Measurements from ENCODE around the gene ANO4. TPM values are rescaled to one million over a fixed set of nuclear protein-coding genes. Genes with fewer than 3 reads are reported as not detected.

ANO4 gene
- total RNA-seq, 1 experiment from 2014 or later: 5.7 TPM

DNA sequence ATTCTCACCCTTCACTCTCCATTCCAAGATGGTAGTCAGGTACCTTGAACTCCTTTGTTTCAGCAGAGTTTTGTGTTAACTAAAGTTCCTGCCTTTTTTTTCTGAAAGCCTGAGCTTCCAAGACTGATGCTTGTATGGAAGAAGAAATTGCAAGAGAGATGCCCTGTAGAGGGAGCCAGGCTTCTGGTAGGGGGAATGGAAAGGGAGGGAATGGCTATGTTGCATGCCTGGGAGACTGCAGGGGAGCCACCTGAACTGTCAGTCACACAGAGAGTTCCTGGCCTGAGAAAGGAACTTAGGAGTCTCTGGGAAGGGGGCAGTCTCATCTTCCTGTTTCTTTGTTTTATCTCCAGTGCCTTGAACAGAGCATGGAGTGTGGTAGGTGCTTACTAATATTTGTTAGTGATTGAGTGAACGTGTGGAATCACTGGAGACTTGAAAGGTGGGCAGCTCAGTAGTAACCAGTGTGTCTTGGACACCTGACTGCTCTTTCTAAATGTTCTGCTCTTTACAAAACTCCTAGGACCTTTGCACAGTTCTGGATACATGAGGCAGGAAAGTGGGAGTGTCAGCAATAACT is 132.2 kb downstream of the ANO4 start:
- Mint-ChIP-seq H3K36me3 (ENCODE audit: insufficient read depth in 1 of 3, low read depth in 3 of 3) (no peaks in the 10 kb centered on the region; a peak in 1 of 7 replicates), H3K27ac (peak overlapping the region in 2 of 3 experiments; percentile 38 to 85; a peak in 5 of 7 replicates), H3K4me1 (peaks cover 17 to 19% of the 10 kb centered on the region in 2 experiments), H3K4me3 (no peak overlapping the region), H3K9me3 (0 out of 5 replicates have a peak, but pooled peaks cover 0 to 2% of the 10 kb centered on the region in 2 experiments), H3K27me3 (ENCODE audit: low read depth) (no peaks in the 10 kb centered on the region)
- Histone ChIP-seq H3K9ac (ENCODE audit: extremely low read depth, insufficient read length, low read length) (no peak overlapping the region), H3K79me1 (ENCODE audit: insufficient read depth, low read depth, low read length, poor library complexity, severe bottlenecking) (no peaks in the 10 kb centered on the region), H3K9me3 (ENCODE audit: control insufficient read depth, low read depth, low read length) (no peaks in the 10 kb centered on the region), H2BK12ac (ENCODE audit: insufficient read length, low read depth, low read length) (no peak overlapping the region), H3K27ac (ENCODE audit: insufficient read length, low read depth, low read length) (no peak overlapping the region), H3T11ph (ENCODE audit: low read length) (no peak overlapping the region), H2AK5ac (ENCODE audit: insufficient read length, low read length) (no peak overlapping the region), H3K4me1 (ENCODE audit: insufficient read depth, low read length) (peaks cover 6% of the 10 kb centered on the region; the same call in 1 of the 2 replicates), H3K14ac (ENCODE audit: insufficient read depth, low read length) (no peak overlapping the region), H4K91ac (ENCODE audit: insufficient read length, low read depth, low read length) (no peak overlapping the region), H2BK15ac (ENCODE audit: low read depth, low read length) (no peak overlapping the region), H2BK20ac (ENCODE audit: low read depth, low read length, poor library complexity, severe bottlenecking) (no peak overlapping the region), H3K79me2 (ENCODE audit: insufficient read depth, low read length) (no peaks in the 10 kb centered on the region), H4K8ac (replicated peaks; ENCODE audit: insufficient read length, low read depth, low read length) (no peak overlapping the region), H3K23ac (ENCODE audit: insufficient read length, low read depth, low read length) (no peak overlapping the region), H4K20me1 (ENCODE audit: control insufficient read depth, insufficient read depth, insufficient read length) (no peaks in the 10 kb centered on the region), H2BK5ac (ENCODE audit: insufficient read length, low read length) (no peak overlapping the region), H3K56ac (ENCODE audit: insufficient read length, low read depth, low read length) (no peak overlapping the region), H2BK120ac (ENCODE audit: low read depth, low read length, poor library complexity, severe bottlenecking) (no peak overlapping the region), H3K23me2 (ENCODE audit: insufficient read length, low read depth, low read length, poor library complexity, severe bottlenecking) (no peaks in the 10 kb centered on the region), H3K18ac (ENCODE audit: insufficient read length, low read depth, low read length) (no peak overlapping the region), H3K4ac (ENCODE audit: low read depth, low read length) (no peak overlapping the region), H3K27me3 (ENCODE audit: insufficient read depth, low read length) (no peaks in the 10 kb centered on the region), H2AFZ (ENCODE audit: low read length) (peak overlapping the region; percentile 5), H4K5ac (ENCODE audit: insufficient read length, low read depth, low read length) (no peak overlapping the region), H3K4me2 (ENCODE audit: insufficient read depth, insufficient read length, low read length) (no peak overlapping the region)
- peak; percentile 90 for DNase-seq
- no CpG with 5 or more reads among the region's 1 CpG for WGBS (ENCODE audit: extremely low coverage, insufficient read length, low lambda C conversion rate)
- TF ChIP-seq, protein P1, sequence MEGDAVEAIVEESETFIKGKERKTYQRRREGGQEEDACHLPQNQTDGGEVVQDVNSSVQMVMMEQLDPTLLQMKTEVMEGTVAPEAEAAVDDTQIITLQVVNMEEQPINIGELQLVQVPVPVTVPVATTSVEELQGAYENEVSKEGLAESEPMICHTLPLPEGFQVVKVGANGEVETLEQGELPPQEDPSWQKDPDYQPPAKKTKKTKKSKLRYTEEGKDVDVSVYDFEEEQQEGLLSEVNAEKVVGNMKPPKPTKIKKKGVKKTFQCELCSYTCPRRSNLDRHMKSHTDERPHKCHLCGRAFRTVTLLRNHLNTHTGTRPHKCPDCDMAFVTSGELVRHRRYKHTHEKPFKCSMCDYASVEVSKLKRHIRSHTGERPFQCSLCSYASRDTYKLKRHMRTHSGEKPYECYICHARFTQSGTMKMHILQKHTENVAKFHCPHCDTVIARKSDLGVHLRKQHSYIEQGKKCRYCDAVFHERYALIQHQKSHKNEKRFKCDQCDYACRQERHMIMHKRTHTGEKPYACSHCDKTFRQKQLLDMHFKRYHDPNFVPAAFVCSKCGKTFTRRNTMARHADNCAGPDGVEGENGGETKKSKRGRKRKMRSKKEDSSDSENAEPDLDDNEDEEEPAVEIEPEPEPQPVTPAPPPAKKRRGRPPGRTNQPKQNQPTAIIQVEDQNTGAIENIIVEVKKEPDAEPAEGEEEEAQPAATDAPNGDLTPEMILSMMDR (conservative IDR thresholded peaks at IDR 0.05): peak; percentile 77
